Ovary (tissue), 9 donors: Measurements from ENCODE around the gene SPATC1L. TPM values are rescaled to one million over a fixed set of nuclear protein-coding genes. Genes with fewer than 3 reads are reported as not detected.

Experiments used
- DNase-seq, 5 donors: peaks; one replicate each; pipeline ENCODE4 v3.0.0-alpha.2; 2019 to 2020
- H3K27ac ChIP-seq, 2 donors: fragments of 200-600 bp; one replicate each; pipeline versions ENCODE4 v1.5.1 to v1.8.0; 2019 to 2022
- H3K27me3 ChIP-seq: fragments of 200-600 bp; one replicate; pipeline ENCODE4 v1.8.0; 2022
- H3K36me3 ChIP-seq: fragments of 200-600 bp; sonication (generic); one replicate; pipeline ENCODE4 v1.5.1; 2019
- H3K4me1 ChIP-seq: one replicate; pipeline ENCODE4 v1.8.1; 2013; ENCODE audit warnings: mild to moderate bottlenecking, moderate library complexity; ENCODE audit not compliant: insufficient read depth
- H3K4me3 ChIP-seq: fragments of 200-600 bp; sonication (generic); one replicate; pipeline ENCODE4 v1.5.1; 2017
- H3K9me3 ChIP-seq, 2 donors: fragments of 200-600 bp in 1 of 2; sonication (generic) in 1 of 2; one replicate each; pipeline versions ENCODE4 v1.5.1 to v1.8.1; 2013 to 2019; ENCODE audit warnings: mild to moderate bottlenecking in 1 of 2, moderate library complexity in 1 of 2
- CTCF ChIP-seq, 3 donors: fragments of 450-650 bp in 2 of 3; fragments of 200-600 bp in 1 of 3; IDR thresholded peaks; one replicate each; pipeline versions ENCODE4 v1.5.1 to v1.8.0; 2016 to 2022; ENCODE audit warnings: antibody characterized with exemption in 3 of 3, mild to moderate bottlenecking in 1 of 3
- EP300 ChIP-seq: sonication (generic); formaldehyde crosslinking; IDR thresholded peaks from one replicate; pipeline ENCODE4 v1.6.1; 2017; ENCODE audit warnings: antibody characterized with exemption
- POLR2A ChIP-seq: fragments of 450-650 bp; IDR thresholded peaks from one replicate; pipeline ENCODE4 v1.6.1; 2017; ENCODE audit warnings: antibody characterized with exemption, mild to moderate bottlenecking, moderate library complexity
- WGBS, 3 donors: extraction: QIAGEN DNeasy Blood & Tissue Kit in 1 of 3; methylation state at CpG; one replicate each; pipeline versions ENCODE4 v1.1.5 to v1.1.7; 2013 to 2017; 5-methylcytosine and 5-hydroxymethylcytosine counted together
- intact Hi-C, 4 donors: fragments of 100-400 bp; cut with DNase I; formaldehyde crosslinking; loops; one replicate each; pipeline versions ENCODE4 v1.11.0 to v1.15.1; 2022 to 2023
- polyA plus RNA-seq, 2 donors: library from polyadenylated mRNA; stranded (reverse); fragments of 200-250 nt in 1 of 2; fragments of 350-450 nt in 1 of 2; fragmentation: Illumina TruSeq in 1 of 2; extraction: RNeasy Lipid Tissue Mini Kit (QIAGEN cat#74804) in 1 of 2; gene quantifications; one replicate each; pipeline ENCODE4 v1.2.3, GENCODE V29; 2013 to 2014
- total RNA-seq, 7 donors: library from RNA; depleted of rRNA in 2 of 7; stranded (reverse); fragments of >200 nt in 2 of 7; fragmentation: NEBNext Ultra II Directional in 3 of 7; extraction: Animal tissue kit (Norgen Biotek cat#: 25700) in 3 of 7; gene quantifications; one replicate each; pipeline versions ENCODE4 v1.1.0 to v1.2.4, GENCODE V29; 2016 to 2023
- donor health status: DM: no; HTN: no; CAD: no; lungs with moderate emphysema.
- donor health status: DM: no; HTN: no; CAD: no.
- donor health status: Bipolar disorder and iron deficiency.
- donor health status: DM: yes; HTN: yes; CAD: no.
- donor health status: DM: no; HTN: no; CAD: no.
- donor health status: DM: yes; HTN: yes; CAD: no.

SPATC1L gene
- total and polyA plus RNA-seq, 9 donors = 2.8 to 21.3 (median 14.9) TPM

DNA sequence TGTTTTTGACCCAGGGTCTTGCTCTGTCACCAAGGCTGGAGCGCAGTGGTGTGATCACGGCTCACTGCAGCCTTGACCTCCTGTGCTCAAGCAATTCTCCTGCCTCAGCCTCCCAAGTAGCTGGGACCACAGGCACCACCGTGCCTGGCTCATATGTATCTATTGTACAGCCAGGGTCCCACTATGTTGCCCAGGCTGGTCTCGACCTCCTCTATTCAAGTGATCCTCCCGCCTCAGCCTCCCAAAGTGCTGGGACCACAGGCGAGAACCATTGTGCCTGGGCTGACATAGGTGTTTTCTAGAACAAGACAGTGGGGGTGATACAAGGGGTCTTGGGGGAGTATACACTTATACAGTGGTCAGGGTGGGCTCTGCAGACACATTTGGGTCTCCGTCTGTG, 46.4 kb downstream of the SPATC1L start:
- DNase-seq = no peak
- Histone ChIP-seq H3K4me1 (peaks cover 4% of the 10 kb centered on the region), H3K27me3 (no peaks in the 10 kb centered on the region), H3K36me3 (no peaks in the 10 kb centered on the region), H3K4me3 (no peak overlapping the region), H3K9me3 (no peaks in the 10 kb centered on the region), H3K27ac (no peak overlapping the region)
- WGBS, 3 donors = 66 to 82% (median 77%) methylated on average over 7 of the region's 7 CpGs
- TF ChIP-seq POLR2A (no peak), CTCF (IDR thresholded peaks at IDR 0.05) (no peak), EP300 (no peak)
- intact Hi-C loops = no loop called here

GRCh38 chr21:46136739-46137349, 47.4 kb downstream of the SPATC1L start:
- Histone ChIP-seq H3K9me3 (no peaks in the 10 kb centered on the region), H3K27ac (no peak overlapping the region), H3K4me3 (no peak overlapping the region), H3K36me3 (no peaks in the 10 kb centered on the region), H3K27me3 (no peaks in the 10 kb centered on the region), H3K4me1 (peaks cover 4% of the 10 kb centered on the region)
- WGBS, 3 donors = 79 to 88% (median 81%) methylated on average over 22 of the region's 22 CpGs
- no peak for TF ChIP-seq CTCF (IDR thresholded peaks at IDR 0.05)
- no peak for TF ChIP-seq POLR2A
- TF ChIP-seq EP300 = no peak
- intact Hi-C loops = no loop called here
- no peak for DNase-seq

DNA sequence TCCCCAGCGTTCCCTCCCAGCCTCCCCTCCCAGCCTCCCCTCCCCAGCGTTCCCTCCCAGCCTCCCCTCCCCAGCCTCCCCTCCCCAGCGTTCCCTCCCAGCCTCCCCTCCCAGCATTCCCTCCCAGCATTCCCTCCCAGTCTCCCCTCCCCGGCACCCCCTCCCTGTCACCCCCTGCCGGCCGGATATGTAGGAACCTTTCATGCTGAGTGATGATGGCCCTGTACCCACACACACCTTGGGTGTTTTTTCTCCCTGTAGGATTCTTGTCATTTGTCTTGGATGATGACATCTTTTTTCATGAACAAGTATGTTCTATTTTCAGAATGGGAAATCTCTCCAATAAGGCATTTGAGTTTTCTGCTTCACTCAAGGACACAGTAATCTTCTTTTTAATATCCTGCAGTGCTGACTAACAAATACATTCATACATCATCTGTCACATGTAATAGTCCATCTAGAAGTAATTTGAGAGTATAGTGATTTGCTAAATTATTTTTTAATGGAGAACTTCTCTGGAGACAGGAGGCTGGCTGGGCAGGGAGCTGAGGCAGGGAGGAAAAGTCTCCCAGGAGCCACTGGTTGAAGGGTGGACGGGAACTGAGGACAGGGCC, 48.4 kb downstream of the SPATC1L start:
- H3K4me1 ChIP-seq = peaks cover 4% of the 10 kb centered on the region
- H3K27ac ChIP-seq = no peak overlapping the region
- 28 to 57% (median 38%) methylated on average over 4 to 7 of the region's 7 CpGs for WGBS, 3 donors
- H3K4me3 ChIP-seq = no peak overlapping the region
- TF ChIP-seq EP300 (no peak), CTCF (IDR thresholded peaks at IDR 0.05) (no peak)
- no peaks in the 10 kb centered on the region for H3K36me3 ChIP-seq
- intact Hi-C loops = no loop called here
- H3K9me3 ChIP-seq = no peaks in the 10 kb centered on the region
- no peak for DNase-seq
- no peaks in the 10 kb centered on the region for H3K27me3 ChIP-seq

- Histone ChIP-seq H3K27ac (no peak overlapping the region), H3K9me3 (no peaks in the 10 kb centered on the region), H3K27me3 (no peaks in the 10 kb centered on the region), H3K36me3 (no peaks in the 10 kb centered on the region), H3K4me1 (no peaks in the 10 kb centered on the region), H3K4me3 (no peak overlapping the region)
- no peak for TF ChIP-seq EP300
- no peak for TF ChIP-seq POLR2A
- TF ChIP-seq CTCF (IDR thresholded peaks at IDR 0.05) = no peak
- 90 to 93% (median 91%) methylated on average over 79 to 85 of the region's 85 CpGs for WGBS, 3 donors
- no peak for DNase-seq
- intact Hi-C loops = no loop called here
Measured at GRCh38 chr21:46131838-46132651, 52.2 kb downstream of the SPATC1L start.
